ENCODE measurements around the gene LCE1C.

DNA sequence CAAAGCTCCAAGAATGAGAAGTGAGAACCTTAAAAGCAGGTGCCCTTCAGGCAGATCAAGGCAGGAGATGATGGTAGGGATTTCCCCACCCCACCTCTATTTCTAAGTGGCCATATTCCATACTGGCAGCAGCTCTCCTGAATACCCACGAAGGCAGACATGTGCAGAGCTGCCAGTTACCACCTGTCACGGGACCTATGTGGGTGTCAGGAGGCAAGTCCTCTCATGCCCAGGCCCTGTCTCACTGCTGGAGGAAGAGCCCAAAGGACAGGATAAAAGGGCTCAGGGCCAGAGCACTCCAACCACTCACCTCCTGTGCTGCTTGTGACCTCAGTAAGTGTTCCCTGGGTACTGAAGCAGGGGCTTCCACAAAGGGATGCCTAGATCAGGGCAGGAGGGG, 4.6 kb upstream of the LCE1C start:
- TF ChIP-seq NFIC (IDR thresholded peaks at IDR 0.05) (no peak), TAF1 (IDR thresholded peaks at IDR 0.05; ENCODE audit: low read depth) (no peak), RAD21 (IDR thresholded peaks at IDR 0.05; ENCODE audit: low read depth) (no peak), EP300 (IDR thresholded peaks at IDR 0.05; ENCODE audit: borderline replicate concordance) (no peak), EGR1 (IDR thresholded peaks at IDR 0.05) (no peak), YY1 (IDR thresholded peaks at IDR 0.05; ENCODE audit: low read depth) (no peak), TCF12 (IDR thresholded peaks at IDR 0.05; ENCODE audit: low read depth) (no peak), CREB1 (IDR thresholded peaks at IDR 0.05; ENCODE audit: low read depth) (no peak), CEBPB (IDR thresholded peaks at IDR 0.05) (no peak), FOXM1 (IDR thresholded peaks at IDR 0.05; ENCODE audit: borderline replicate concordance, low read depth) (no peak)
- TF ChIP-seq, protein P1, sequence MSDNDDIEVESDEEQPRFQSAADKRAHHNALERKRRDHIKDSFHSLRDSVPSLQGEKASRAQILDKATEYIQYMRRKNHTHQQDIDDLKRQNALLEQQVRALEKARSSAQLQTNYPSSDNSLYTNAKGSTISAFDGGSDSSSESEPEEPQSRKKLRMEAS (IDR thresholded peaks at IDR 0.05): no peak
- TF ChIP-seq, protein P2, sequence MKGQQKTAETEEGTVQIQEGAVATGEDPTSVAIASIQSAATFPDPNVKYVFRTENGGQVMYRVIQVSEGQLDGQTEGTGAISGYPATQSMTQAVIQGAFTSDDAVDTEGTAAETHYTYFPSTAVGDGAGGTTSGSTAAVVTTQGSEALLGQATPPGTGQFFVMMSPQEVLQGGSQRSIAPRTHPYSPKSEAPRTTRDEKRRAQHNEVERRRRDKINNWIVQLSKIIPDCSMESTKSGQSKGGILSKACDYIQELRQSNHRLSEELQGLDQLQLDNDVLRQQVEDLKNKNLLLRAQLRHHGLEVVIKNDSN (IDR thresholded peaks at IDR 0.05): no peak
- TF ChIP-seq, protein P3, sequence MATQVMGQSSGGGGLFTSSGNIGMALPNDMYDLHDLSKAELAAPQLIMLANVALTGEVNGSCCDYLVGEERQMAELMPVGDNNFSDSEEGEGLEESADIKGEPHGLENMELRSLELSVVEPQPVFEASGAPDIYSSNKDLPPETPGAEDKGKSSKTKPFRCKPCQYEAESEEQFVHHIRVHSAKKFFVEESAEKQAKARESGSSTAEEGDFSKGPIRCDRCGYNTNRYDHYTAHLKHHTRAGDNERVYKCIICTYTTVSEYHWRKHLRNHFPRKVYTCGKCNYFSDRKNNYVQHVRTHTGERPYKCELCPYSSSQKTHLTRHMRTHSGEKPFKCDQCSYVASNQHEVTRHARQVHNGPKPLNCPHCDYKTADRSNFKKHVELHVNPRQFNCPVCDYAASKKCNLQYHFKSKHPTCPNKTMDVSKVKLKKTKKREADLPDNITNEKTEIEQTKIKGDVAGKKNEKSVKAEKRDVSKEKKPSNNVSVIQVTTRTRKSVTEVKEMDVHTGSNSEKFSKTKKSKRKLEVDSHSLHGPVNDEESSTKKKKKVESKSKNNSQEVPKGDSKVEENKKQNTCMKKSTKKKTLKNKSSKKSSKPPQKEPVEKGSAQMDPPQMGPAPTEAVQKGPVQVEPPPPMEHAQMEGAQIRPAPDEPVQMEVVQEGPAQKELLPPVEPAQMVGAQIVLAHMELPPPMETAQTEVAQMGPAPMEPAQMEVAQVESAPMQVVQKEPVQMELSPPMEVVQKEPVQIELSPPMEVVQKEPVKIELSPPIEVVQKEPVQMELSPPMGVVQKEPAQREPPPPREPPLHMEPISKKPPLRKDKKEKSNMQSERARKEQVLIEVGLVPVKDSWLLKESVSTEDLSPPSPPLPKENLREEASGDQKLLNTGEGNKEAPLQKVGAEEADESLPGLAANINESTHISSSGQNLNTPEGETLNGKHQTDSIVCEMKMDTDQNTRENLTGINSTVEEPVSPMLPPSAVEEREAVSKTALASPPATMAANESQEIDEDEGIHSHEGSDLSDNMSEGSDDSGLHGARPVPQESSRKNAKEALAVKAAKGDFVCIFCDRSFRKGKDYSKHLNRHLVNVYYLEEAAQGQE (IDR thresholded peaks at IDR 0.05; ENCODE audit: low read depth): no peak

All from Ishikawa (cell line).